Heart left ventricle (tissue), 13 donors: ENCODE data around the gene FOXD4L1.
"Not testable (repeated sequence)": the region's sequence is repeated elsewhere in the genome, so short reads cannot be mapped to it uniquely, and the experiment has no call there.

Source experiments
- CTCF ChIP-seq, 12 donors: fragments of 200-600 bp; sonication (generic) in 4 of 12; IDR thresholded peaks; one replicate each; pipeline versions ENCODE4 v1.5.0 to v1.8.0; 2018 to 2022; ENCODE audit warnings: antibody characterized with exemption in 12 of 12, mild to moderate bottlenecking in 5 of 12
- POLR2A ChIP-seq, 2 donors: fragments of 450-650 bp; IDR thresholded peaks; one replicate each; pipeline ENCODE4 v1.6.1; 2017; ENCODE audit warnings: antibody characterized with exemption in 2 of 2, mild to moderate bottlenecking in 2 of 2, moderate library complexity in 2 of 2
- donor health status: ischemic (EF 13 %, LVEDD 7.1; RV severe dilation, severe dysfunction).
- donor health status: DM: no; HTN: yes; CAD: no.
- donor health status: DM: no; HTN: no; CAD: no.
- donor health status: ischemic (EF 25% LVEDD 6.9; RV normal size, moderate dysfunction).
- donor health status: ischemic (EF 25% LVEDD 5.7; RV mildly dilated, moderate dysfunction).
- donor health status: ischemic (EF 35%, LVEDD 5.7; RV mildly dilated, moderate dysfunction).
- donor health status: nonischemic (EF 11% LVEDD 7.7; RV severe dilation, severe dysfunction).
- donor health status: DM: yes; HTN: yes; CAD: no.
- donor health status: PGD.
- donor health status: ischemic (EF 29% LVEDD 5.4; RV normal size, mild dysfunction).
- donor health status: nonischemic (EF 23%, LVEDD 6.1; RV moderate dilation, normal function).

- not testable (repeated sequence) for TF ChIP-seq POLR2A, CTCF (IDR thresholded peaks at IDR 0.05)
These were observed 21.6 kb upstream of the FOXD4L1 start for GRCh38 chr2:113476688-113477368.
